DMS 273 treated with DMSO at 0.1 percent for 48 hours (cell line): ENCODE measurements around the gene WASHC1.
"Not testable (repeated sequence)": the region's sequence is repeated elsewhere in the genome, so short reads cannot be mapped to it uniquely, and the experiment has no call there.

Experiments used
- DNase-seq: peaks from one replicate; lab custom pipeline; 2025; lab: John Stamatoyannopoulos, UW

WASHC1 gene

GRCh38 chr9:11206-11605, 18.1 kb downstream of the WASHC1 start:
- not testable (repeated sequence) for DNase-seq

- not testable (repeated sequence) for DNase-seq
Measured at GRCh38 chr9:10653-11053, 18.6 kb downstream of the WASHC1 start.

GRCh38 chr9:10207-10606, 19.0 kb downstream of the WASHC1 start:
- not testable (repeated sequence) for DNase-seq
